Measurements from ENCODE around the gene PELI1.

DNA sequence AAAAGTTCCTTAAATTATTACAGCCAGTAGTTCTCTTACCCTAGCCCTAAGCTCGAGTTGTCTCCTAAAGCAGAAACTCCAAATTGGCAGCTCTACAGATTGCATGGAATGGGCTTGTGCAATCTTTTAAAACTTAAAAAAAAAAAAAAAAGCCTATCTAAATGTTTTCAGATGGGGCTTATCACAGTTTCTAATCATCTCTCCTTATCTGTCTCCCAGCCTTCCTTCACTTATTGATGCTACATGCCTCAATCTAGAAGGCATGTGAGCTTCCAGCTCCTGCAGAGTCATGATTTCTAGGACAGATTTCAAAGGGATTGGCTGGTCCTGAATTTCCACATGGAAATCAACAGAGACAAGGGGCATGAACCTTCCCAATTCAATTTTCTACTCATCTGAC lies 33.1 kb upstream of the PELI1 start:
- TF ChIP-seq, protein P1, sequence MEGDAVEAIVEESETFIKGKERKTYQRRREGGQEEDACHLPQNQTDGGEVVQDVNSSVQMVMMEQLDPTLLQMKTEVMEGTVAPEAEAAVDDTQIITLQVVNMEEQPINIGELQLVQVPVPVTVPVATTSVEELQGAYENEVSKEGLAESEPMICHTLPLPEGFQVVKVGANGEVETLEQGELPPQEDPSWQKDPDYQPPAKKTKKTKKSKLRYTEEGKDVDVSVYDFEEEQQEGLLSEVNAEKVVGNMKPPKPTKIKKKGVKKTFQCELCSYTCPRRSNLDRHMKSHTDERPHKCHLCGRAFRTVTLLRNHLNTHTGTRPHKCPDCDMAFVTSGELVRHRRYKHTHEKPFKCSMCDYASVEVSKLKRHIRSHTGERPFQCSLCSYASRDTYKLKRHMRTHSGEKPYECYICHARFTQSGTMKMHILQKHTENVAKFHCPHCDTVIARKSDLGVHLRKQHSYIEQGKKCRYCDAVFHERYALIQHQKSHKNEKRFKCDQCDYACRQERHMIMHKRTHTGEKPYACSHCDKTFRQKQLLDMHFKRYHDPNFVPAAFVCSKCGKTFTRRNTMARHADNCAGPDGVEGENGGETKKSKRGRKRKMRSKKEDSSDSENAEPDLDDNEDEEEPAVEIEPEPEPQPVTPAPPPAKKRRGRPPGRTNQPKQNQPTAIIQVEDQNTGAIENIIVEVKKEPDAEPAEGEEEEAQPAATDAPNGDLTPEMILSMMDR (IDR thresholded peaks at IDR 0.05; ENCODE audit: low read length): no peak
- TF ChIP-seq EZH2 (IDR thresholded peaks at IDR 0.05; ENCODE audit: borderline replicate concordance, low read length): no peak
